Measurements from ENCODE around the gene CCNY. TPM values are rescaled to one million over a fixed set of nuclear protein-coding genes. Genes with fewer than 3 reads are reported as not detected.

The CCNY gene
- total RNA-seq, 1 experiment from 2014 or later = 44.2 TPM

DNA sequence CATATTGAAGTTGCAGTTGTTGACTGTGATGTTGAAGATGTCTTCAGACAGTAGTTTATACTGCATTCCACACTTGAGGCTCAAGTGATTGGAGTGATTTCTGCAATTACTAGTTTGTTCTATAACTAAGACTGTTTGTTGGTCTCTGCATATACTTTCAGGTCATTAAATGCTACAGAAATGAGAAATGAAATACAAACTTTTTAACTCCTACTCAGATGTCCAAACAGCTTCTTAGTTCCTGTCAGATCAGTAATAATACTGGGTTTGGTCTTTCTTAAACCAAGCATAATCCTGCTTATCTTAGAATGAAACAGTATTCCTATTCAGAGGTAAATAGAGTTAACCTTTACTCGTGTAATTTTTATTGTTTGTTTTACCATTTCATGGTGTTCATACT, 115.9 kb downstream of the CCNY start:
- DNase-seq (ENCODE audit: low read depth) = no peak

DNA sequence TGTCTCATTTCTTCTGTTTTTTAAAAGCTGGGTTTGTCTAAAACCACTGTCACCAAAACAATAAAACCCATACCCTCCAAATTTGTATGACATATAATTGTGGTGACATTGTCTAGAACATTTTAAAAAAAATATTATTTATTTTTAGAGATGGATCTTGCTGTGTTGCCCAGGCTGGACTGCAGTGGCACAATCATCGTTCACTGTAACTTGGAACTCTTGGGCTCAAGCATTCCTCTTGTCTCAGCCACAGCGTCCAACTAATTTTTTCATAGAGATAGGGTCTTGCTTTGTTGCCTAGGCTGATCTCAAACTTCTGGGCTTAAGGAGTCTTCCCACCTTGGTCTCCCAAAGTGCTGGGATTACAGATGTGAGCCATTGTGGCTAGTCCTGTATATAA, 116.5 kb downstream of the CCNY start:
- DNase-seq (ENCODE audit: low read depth) = no peak

DNA sequence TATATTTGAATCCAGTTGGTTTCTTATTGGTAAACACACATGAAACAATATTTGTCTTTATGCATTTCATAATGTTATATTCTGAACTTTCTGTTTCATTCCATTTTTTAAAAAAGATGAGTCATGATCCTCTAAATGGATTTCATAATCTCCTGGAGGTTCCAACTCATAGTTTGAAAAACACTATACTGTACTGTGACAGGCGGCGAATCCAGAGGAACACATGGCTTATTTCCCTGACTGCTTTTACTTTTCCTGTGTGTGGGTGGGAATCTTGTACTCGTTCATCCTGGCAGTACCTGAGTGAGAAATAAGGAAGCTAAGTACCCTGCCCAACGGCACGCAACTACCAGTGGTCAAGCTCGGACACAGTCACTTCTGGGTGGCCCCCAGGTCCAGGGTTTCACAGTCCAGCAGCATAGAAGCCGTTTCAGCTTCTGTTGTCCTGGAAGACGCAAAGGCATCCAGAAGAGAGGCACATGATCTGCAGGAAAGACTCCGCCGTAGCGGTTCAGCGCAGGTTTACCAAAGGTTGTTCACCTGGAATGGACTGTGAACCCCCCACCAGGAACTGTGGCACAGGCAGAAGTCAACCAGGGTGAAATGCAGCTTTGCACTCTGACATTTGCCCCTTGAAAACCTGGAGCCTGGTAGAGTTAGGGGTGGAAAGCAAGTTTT, 117.7 kb downstream of the CCNY start:
- DNase-seq (ENCODE audit: low read depth) = peak; percentile 19

DNA sequence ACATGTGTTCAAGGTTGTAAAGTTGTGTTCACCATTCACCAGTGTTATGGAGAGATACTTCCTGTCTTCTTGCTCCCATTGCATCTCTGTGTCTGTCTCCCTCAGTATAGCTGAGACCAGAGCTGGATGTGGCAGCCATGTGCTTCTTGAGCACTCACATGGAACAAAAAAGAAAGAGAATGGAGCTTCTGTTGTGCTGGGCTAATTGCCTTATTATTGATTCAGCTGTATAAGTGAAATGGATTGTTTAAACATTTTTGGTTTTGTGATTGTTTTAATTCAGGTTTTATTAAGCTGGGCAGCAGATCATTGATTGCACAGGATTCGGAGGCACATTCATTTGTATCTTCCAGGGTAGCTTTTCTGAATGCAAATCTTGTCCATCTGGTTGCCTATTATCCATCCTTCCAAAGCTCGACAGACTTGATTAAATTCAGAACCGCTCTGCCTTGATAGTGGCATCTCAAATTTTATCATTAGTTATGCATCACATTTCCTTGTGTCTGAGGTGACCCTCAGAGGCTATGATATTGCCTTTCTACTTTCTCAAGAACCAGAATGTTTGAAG, 119.9 kb downstream of the CCNY start:
- DNase-seq (ENCODE audit: low read depth) = no peak

DNA sequence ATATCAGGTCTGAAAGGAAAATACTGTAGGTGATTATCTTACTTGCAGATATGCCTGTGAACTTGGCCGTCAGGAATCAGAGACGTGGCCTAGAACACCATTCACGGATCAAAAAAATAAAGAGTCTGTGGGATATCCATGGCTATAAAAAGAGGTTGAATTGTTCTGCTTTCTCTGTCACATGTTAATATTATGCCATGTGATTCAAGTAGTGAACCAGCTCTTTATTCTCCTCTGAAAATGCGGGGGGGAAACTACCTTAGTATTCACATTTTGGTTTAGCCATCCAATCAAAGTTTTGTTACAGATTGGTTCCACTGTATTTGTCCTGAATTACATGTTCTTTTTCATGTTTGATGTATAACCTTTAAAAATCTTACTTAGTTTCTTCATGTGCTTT, 120.5 kb downstream of the CCNY start:
- no peak for DNase-seq (ENCODE audit: low read depth)

DNA sequence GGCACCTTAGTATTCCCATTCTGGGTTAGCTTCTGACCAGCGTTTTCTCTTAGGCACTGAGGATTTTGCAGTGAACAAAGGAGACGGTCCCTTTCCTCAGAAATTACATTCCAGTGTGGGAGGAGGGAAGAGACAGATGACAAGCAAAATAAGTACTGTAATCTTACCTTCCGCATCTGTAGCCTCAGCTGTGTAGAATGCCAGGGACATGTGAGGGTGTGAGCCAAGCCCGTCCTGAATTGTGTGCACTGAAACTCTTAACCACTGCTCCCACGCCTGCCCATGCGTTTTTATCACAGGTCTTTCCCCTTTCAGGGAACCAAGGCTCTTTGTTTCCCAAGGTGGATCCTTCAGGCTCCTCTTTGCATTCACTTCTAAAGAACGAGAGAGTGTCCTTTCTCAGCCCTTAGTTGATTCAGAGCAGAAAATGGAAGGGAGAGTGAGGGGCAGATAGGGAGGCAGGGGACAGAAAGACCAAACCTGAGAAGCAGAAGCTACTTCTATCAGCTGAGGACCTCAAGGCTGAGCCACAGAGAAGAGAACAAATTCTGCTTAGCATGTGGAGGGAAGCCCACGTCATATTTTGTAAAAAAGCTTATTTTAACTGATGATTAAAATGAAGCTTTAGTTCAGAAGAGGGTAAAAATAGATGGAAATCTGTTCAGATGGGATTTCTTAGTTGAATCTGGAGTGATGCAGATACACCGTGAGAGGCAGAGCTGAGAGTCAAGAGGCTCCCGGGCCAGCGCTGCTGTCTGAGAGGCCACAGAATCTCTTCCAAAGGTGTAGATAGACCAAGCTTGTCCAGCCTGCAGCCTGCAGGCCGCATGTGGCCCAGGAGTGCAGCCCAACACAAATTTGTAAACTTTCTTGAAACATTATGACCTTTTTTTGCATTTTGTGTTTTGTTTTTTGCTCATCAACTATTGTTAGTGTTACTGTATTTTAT, 122.5 kb downstream of the CCNY start:
- no peak for DNase-seq (ENCODE audit: low read depth)

DNA sequence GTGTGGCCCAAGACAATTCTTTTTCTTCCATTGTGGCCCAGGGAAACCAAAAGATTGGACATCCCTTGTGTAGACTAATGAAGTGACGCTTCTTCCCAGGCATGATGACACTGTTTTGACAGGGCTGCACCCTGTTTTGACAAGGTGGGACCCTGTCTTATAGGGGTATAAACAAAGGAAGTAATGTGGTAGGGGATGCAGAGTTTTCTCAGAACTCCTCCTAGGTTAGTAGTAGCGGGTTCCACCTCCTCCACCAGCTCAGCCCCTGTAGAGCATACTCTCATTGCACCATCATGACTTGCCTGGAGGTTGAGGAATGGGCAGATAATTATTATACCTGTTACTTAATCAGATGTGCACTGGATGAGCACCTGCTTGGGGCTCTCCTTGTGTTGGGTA, 123.1 kb downstream of the CCNY start:
- DNase-seq (ENCODE audit: low read depth) = no peak

DNA sequence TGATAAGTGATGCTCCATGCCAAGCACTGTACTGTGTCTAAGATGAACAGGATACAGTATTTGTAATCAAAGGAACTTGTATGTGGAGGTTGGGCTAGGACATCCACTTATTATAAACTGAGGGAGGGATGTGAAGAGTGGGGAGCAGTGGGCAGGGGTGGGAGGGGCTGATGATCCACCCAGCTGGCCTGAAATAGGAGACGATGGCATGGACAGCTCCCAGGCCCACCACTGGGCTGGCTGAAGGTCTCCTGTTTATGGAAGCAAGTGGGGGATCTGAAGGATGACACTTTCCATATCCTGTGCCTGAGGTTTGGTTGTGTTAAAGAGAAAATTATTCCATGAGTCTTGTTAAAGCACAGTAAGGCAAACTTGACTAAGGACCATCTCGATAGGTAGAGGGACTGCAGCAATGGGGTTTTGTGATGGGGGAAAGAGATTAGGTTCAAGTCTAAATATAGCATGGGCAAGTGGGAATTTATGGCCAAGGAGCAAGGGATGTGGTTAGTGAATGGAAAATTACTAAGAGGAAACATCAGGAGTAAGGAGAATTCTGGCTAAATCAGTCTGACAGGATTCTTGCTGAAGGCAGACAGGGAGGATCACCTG, 124.6 kb downstream of the CCNY start:
- DNase-seq (ENCODE audit: low read depth) = peak; percentile 76

DNA sequence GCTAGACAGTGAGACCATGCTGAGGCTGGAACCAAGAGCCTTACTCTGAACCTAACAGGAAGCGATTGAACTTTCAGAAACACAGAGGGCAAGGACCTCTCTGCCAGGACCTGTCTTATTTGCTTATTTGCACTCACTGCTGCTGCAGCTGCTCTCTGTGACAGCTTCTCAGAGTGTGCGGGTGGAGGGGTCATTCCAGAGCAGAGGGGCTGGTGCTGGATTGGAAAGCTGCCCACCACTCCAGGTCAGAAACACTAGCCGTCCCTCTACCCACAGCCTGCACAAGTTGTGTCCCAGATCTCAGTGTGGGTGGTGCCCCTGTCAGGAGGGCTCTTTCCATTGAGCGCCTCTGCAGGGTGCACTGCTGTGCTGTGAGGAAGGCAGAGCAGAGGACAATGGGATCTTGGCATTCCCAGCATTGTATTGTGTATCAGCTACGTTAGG, 126.2 kb downstream of the CCNY start:
- DNase-seq (ENCODE audit: low read depth) = no peak

DNA sequence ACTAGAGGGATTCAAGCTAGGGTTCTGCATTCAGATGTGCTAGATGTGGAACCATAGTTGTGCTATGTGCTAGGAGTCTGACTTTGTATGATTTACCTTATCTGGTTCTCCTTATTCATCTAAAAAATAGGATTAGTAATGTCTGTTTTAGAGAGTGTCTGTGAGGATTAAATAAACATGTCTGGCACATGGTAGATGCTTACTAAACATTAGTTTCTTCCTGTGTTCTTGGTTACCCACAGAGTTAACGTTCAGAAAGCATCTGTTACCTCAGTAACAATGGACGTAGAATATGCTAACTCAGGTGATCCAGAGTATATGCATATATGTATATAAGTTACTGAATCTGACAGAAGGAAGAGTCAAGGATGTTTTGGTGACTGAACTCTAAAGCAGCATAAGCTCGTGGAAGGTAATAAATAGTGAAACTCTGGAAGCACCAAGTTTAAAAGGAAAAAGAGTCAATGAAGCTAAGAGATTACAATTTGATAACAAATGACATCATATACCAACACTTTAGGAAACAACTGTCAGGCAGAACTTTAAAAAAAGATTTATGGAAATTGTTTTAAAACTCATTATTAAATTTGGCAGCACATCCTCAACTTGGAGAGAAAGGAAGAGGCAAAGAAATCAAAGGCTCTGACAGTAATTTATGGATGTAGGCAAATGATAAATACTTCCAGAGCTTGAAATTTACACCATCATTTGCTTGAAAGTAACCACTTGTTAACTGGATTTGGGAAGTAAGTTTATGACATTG, 127.0 kb downstream of the CCNY start:
- no peak for DNase-seq (ENCODE audit: low read depth)

DNA sequence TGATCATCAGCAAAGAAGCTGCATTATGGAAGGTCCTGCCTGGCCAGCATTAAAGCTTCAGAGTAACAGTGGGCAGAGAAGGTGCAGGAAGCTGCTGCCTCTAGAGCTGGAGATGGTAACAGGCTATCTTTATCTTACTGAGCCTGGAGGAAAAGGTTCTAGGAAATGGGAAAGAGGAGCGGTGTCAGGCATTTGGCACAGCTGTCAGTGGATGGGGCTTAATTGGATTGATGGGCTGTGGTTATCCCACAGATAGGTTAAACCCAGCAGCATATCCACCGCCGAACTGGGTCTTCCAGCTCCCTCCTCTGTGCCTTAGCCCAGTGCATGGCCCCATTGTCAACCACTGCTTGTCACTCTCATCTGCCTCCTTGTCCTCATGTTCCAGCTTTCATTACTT, 127.6 kb downstream of the CCNY start:
- no peak for DNase-seq (ENCODE audit: low read depth)

DNA sequence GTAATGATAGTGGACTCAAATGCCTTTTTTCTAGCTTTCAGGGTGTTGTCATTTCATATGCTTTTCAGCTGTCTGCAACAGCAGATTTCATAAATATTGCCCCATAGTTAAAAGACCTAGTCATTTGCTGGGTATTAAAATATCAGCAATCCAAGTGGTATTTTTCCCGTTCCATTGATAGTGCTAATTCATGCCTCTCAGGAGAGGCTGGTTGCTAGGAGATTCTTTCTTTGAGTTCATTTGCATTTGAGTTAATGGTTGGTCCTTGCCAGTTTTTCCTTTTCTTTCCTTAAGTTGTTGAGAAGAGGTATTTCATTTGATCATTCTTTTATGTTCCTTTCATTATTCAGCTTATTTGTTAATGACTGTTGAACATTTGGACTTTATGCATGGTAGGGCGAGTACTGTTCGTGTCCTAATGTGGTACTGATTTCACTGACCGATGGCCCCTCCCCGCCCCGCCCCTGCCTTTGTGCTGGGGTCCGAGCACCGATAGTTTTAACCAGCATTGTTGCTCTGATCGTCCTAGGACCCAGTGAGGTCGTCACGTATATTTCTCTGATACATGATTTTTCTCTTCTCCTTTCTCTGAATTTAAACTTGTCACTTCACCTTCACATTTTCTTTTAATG, 128.6 kb downstream of the CCNY start:
- DNase-seq (ENCODE audit: low read depth) = no peak

DNA sequence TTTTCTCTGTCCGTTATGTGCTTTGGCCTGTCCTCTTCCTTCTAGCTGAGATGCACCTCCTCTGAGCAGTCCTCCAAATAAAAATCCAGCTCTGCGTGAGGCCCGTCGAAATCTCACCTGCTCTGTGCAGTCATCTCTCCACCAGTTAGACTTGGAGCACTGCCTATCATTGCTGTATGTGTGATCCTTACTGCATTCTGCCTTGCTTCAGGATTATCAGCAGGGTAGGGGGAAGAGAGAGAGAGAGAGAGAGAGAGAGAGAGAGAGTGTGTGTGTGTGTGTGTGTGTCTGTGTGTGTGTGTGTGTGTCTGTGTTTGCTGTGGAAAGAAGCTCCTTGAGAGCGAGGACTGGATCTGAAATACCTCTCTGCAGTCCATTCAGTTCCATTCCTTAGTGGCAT, 129.4 kb downstream of the CCNY start:
- DNase-seq (ENCODE audit: low read depth) = no peak

DNA sequence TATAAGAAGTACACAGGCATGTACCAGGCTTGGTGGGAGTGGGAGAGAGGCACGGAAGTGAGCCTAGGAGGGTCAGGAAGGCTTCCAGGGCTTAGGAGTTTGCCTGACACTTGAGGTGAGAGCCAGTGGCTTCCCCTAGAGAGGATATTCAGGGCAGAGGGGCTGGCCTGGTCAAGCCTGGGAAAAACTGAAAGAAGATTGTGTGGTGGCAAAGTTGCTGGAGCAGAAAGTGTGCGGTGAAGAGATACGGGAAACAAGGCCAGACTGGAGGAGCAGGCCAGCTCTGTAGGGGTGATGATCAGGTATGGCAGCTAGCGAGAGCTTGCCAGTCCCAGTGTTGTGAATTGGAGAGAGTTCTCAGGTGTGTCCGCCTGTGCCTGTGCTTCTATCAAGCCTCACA, 129.9 kb downstream of the CCNY start:
- DNase-seq (ENCODE audit: low read depth) = no peak

DNA sequence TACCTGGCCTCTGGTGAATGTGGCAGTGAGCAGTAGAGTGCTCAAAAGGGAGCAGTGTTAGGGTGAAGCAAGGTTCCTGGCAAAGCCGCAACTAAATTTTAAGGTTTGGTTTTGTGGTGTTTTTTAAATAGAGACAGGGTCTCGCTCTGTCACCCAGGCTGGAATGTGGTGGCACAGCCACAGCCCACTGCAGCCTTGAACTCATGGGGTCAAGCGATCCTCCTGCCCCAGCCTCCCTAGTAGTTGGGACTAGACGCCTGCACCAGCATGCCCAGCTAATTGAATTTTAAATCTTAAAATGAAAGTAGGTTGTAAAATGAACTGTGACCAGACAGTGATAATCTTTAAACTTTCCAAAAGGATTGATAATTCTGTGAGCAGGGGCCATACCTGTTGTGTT, 130.4 kb downstream of the CCNY start:
- no peak for DNase-seq (ENCODE audit: low read depth)

DNA sequence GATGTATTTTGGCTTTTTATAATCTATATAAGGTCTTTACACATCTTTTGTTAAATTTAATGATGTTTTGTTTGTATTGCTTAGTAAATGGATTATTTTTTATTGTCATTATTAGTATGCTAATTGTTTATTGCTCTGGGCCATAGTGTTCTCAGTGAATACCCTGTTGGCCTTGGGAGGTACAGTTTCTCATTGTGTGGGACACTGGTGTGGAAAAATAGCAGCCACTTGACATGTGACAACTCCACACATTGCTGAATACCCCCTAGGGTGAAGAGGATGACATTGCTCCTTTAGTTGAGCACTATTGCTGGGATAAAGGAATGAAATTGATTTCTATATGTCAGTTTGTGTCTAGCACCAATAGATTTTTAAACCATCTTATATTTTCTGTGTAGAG, 130.9 kb downstream of the CCNY start:
- no peak for DNase-seq (ENCODE audit: low read depth)

DNA sequence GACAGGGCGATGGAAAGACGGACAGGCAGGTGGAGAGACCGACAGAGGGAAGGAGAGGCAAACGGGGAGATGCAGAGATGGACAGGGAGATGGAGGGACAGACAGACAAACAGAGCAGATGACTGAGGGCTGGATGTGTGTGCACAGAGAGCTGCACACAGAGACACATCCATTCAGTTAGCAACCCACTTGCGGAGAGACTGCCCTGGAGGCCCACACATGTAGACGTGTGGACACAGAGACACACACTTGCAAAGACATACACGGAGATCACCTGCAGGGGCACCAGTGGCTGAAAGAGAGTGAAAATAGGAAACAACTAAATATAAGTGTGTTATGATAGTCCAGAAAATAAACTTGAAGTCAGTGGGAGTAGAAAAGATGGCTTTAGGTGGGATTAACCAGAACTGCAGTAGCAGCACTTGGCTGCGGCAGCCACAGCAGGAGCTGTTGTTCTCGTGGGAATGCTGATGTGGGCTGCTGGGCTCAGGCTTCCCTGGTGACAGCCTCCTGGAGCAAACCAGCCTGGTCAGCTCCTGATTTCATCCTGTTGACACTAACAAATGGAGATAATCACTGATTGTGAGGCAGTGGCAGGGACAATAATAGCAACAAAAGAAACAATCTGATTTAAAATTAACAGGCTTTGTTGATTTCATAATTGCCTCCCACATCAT, 134.1 kb downstream of the CCNY start:
- no peak for DNase-seq (ENCODE audit: low read depth)

DNA sequence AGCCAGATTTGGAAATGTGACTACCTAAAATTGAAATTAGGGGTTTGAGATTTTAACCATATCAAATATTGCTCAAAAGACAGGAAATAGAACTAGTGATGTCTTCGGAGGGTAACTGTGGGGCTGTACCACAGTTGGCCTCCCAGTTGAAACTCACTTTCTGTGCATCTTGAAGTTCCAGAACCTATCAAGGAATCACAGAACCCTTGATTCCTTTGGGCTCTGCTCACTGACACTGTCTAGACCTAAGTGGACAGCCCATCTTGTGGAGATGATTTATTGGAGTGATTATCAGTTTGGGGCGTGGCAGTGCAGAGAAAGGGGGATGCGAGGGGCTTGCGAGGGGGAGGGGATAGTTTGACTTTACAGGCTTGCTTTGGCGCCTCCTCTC, 134.6 kb downstream of the CCNY start:
- DNase-seq (ENCODE audit: low read depth) = no peak

DNA sequence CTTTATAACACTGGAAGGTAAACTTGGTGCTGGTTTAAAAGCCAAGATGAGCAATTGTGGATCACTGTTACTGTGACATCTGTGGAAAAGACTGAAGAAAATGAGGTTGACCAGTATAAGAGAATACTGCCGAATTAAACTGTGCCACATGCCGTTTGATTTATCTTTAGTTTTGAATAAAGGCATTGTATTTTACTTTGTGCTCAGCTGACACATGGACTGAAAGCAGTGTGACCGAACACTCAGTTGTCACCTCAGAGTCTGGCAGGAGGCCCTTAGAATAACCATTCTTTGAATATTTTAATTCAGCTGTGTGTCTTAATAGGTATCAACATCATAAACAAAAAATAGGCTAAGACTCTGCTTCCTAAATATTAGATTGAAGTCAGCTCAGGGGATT, 135.1 kb downstream of the CCNY start:
- DNase-seq (ENCODE audit: low read depth) = no peak

DNA sequence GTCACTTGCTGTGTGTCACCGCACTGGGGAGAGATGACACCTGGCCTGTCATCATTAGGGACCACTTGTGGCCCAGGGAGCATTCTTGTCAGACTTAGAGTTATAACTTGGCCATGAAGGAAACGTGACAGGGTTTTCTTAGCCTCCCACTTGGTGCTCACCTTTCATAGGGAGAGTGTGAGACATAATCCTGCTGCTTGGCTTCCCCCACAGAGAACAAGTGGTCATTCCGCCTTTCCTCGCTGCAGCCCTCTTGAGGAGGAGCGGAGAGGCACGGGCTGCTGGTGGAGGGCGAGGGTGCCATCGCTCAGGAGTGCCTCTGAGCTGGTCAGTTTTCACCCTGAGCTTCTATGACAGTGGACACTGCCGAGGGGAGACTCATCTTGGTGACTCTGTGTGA, 143.8 kb downstream of the CCNY start:
- DNase-seq (ENCODE audit: low read depth) = no peak

DNA sequence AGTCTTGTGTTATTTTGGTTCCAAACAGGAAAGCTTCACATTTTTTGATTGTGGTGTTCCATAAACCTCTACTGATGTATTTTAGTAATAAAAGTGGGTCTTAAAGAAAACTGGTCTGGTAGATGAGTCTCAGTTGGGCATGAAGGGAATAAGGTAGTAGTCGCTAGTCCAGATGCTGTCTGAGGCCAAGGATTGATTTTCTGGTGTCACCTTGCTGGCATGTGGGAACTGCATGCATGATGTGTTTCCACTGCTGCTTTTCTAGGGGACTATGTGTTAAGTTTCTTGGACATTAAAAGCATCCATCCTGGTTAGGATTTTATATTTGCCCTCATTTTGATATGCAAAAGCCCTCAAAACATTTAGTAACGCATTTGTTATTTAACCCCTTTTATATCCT, 145.1 kb downstream of the CCNY start:
- no peak for DNase-seq (ENCODE audit: low read depth)
